Loucy (cell line): Measurements from ENCODE around the gene SLC39A3.

Experiments
- H2AFZ ChIP-seq: fragments of 200-600 bp; sonication (generic); 2 replicates; pipeline ENCODE4 v1.6.0; 2016; ENCODE audit warnings: antibody characterized with exemption, mild to moderate bottlenecking, low read length, moderate library complexity
- H3F3A ChIP-seq: fragments of 200-600 bp; 2 replicates; pipeline ENCODE4 v1.6.0; 2016; ENCODE audit warnings: antibody characterized with exemption, low read depth, mild to moderate bottlenecking
- H3K27me3 ChIP-seq: fragments of 200-600 bp; sonication (generic); 2 replicates; pipeline ENCODE4 v1.6.1; 2014; ENCODE audit warnings: low read length, mild to moderate bottlenecking; ENCODE audit not compliant: insufficient read depth, poor library complexity, severe bottlenecking
- H3K36me3 ChIP-seq: fragments of 200-600 bp; sonication (generic); 2 replicates; pipeline ENCODE4 v1.6.1; 2016; ENCODE audit warnings: low read length; ENCODE audit not compliant: insufficient read depth
- H3K4me1 ChIP-seq: fragments of 200-600 bp; sonication (generic); 2 replicates; pipeline ENCODE4 v1.5.1; 2014; ENCODE audit warnings: low read length, mild to moderate bottlenecking; ENCODE audit not compliant: insufficient read depth, poor library complexity, severe bottlenecking
- H3K4me2 ChIP-seq: fragments of 200-600 bp; sonication (generic); 2 replicates; pipeline ENCODE4 v1.6.0; 2014; ENCODE audit warnings: antibody characterized with exemption, low read length, low read depth, mild to moderate bottlenecking; ENCODE audit not compliant: poor library complexity, severe bottlenecking
- H3K4me3 ChIP-seq: fragments of 200-600 bp; sonication (generic); 2 replicates; pipeline ENCODE4 v1.5.1; 2014; ENCODE audit warnings: low read length, mild to moderate bottlenecking, mixed read lengths; ENCODE audit not compliant: poor library complexity, severe bottlenecking
- H3K79me2 ChIP-seq: fragments of 200-600 bp; sonication (generic); 2 replicates; pipeline ENCODE4 v1.6.1; 2014; ENCODE audit warnings: low read length; ENCODE audit not compliant: insufficient read depth
- H3K9ac ChIP-seq: fragments of 200-600 bp; sonication (generic); 2 replicates; pipeline ENCODE4 v1.6.0; 2014; ENCODE audit warnings: mild to moderate bottlenecking, low read depth, low read length, moderate library complexity; ENCODE audit not compliant: poor library complexity, severe bottlenecking
- H3K9me2 ChIP-seq: fragments of 200-600 bp; sonication (generic); replicated peaks from 2 replicates; pipeline ENCODE4 v1.6.1; 2016; ENCODE audit warnings: low read depth, low read length, mixed read lengths
- H3K9me3 ChIP-seq: fragments of 200-600 bp; sonication (generic); 2 replicates; pipeline ENCODE4 v1.6.1; 2014; ENCODE audit warnings: mild to moderate bottlenecking, antibody characterized with exemption, low read length, low read depth; ENCODE audit not compliant: insufficient read depth
- H4K20me1 ChIP-seq: fragments of 200-600 bp; sonication (generic); 2 replicates; pipeline ENCODE4 v1.6.0; 2014; ENCODE audit warnings: antibody characterized with exemption, low read length, mild to moderate bottlenecking; ENCODE audit not compliant: insufficient read depth, poor library complexity, severe bottlenecking
- EZH2phosphoT487 ChIP-seq: fragments of 200-600 bp; IDR thresholded peaks from 2 replicates; pipeline ENCODE4 v1.6.1; 2018; ENCODE audit warnings: antibody characterized with exemption, mild to moderate bottlenecking, moderate library complexity, borderline replicate concordance
- TF ChIP-seq, protein P1 (sequence below): fragments of 200-600 bp; sonication (generic); conservative IDR thresholded peaks from 2 replicates; pipeline ENCODE4 v1.5.1; 2014; ENCODE audit warnings: mild to moderate bottlenecking, antibody characterized with exemption, low read length

SLC39A3 gene

DNA sequence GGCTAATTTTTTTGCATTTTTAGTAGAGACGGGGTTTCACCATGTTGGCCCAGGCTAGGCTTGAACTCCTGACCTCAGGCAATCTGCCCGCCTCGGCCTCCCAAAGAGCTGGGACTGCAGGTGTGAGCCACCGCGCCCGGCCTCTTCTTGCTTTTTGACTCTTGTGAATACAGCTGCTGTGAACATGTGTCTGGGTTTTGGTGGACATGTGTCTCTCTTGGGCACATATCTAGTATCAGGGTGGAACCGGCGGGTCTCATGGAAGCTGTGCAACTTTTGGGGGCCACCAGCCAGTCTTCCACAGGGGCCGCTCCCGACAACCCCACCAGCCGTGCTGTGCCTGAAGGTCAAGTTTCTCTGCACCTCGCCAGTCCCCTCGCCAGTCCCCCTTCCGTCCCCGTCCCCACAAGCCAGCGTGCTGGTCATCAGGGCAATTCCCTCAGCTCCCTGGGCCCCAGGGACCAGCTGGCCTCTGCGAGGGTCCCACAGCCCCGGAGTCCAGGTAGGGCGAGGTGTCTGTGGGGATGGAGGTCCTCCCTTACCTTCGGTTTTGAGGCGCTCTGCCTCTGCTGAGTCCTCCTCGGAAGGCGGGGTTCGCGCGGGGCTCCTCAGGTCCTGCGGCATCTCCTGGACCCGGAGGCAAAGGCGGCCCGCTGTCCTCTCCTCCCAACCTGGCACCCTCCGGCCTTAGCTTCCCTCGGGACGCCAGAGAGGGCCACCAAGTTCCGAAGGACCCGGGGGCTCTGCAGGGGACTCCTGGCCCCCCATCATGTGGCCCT is 27.0 kb upstream of the SLC39A3 start:
- Histone ChIP-seq H3K36me3 (peaks cover 66% of the 10 kb centered on the region; the same call in 1 of the 2 replicates), H4K20me1 (peaks cover 18% of the 10 kb centered on the region), H3K27me3 (no peaks in the 10 kb centered on the region), H3K9me2 (no peaks in the 10 kb centered on the region), H3K4me3 (no peak overlapping the region), H3K4me1 (no peaks in the 10 kb centered on the region), H3K79me2 (peaks cover 31% of the 10 kb centered on the region), H3K4me2 (no peak overlapping the region), H2AFZ (no peak overlapping the region), H3K9ac (no peak overlapping the region), H3F3A (no peaks in the 10 kb centered on the region), H3K9me3 (no peaks in the 10 kb centered on the region)
- TF ChIP-seq, protein P1, sequence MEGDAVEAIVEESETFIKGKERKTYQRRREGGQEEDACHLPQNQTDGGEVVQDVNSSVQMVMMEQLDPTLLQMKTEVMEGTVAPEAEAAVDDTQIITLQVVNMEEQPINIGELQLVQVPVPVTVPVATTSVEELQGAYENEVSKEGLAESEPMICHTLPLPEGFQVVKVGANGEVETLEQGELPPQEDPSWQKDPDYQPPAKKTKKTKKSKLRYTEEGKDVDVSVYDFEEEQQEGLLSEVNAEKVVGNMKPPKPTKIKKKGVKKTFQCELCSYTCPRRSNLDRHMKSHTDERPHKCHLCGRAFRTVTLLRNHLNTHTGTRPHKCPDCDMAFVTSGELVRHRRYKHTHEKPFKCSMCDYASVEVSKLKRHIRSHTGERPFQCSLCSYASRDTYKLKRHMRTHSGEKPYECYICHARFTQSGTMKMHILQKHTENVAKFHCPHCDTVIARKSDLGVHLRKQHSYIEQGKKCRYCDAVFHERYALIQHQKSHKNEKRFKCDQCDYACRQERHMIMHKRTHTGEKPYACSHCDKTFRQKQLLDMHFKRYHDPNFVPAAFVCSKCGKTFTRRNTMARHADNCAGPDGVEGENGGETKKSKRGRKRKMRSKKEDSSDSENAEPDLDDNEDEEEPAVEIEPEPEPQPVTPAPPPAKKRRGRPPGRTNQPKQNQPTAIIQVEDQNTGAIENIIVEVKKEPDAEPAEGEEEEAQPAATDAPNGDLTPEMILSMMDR, result no peak
- no peak for TF ChIP-seq EZH2phosphoT487

DNA sequence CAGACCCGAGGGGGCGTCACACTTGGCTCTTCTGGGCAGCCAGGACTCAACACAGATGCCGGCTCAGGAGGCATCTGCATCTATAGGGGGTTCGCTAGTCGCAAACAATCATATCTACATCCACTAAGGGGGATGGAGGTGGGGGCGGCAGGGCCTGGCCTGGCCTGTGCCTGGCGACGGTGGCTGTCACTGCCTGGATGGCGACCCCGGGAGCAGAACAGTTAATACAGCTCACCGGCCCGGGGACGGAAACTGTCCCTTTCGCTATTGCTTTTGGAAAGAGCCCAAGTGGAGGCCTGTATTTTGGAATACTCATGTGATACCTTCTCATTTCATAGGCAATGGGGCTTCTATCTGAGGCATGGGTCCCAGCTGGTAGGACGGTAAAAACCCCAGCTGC is 25.6 kb upstream of the SLC39A3 start:
- Histone ChIP-seq H3K9me2 (no peaks in the 10 kb centered on the region), H3K4me3 (no peak overlapping the region), H3K4me2 (no peak overlapping the region), H3K36me3 (peaks cover 76% of the 10 kb centered on the region; the same call in 1 of the 2 replicates), H4K20me1 (peaks cover 16% of the 10 kb centered on the region), H3F3A (no peaks in the 10 kb centered on the region), H2AFZ (no peak overlapping the region), H3K9me3 (no peaks in the 10 kb centered on the region), H3K9ac (no peak overlapping the region), H3K27me3 (no peaks in the 10 kb centered on the region), H3K4me1 (no peaks in the 10 kb centered on the region), H3K79me2 (peaks cover 20% of the 10 kb centered on the region; the same call in 1 of the 2 replicates)
- no peak for TF ChIP-seq EZH2phosphoT487
- TF ChIP-seq, protein P1, result no peak

DNA sequence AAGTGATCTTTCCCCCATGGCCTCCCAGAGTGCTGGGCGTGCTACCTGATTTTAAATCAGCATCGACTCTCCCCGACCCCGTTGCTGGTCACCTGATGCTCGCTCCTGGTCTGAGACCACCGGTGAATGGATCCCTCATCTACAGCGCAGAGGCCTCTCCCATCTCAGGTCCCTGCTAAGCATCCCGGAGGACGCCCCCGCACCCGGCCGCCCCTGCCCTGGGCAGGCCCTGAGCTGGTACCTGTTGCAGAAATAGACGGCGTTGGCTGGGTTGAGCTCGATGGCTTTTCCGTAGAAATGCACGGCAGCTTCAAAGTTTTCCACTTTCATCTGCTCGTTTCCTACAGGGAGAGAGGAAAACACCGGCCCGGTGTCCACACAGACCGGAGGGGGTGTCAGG is 25.1 kb upstream of the SLC39A3 start:
- Histone ChIP-seq H3K4me2 (no peak overlapping the region), H3K27me3 (no peaks in the 10 kb centered on the region), H4K20me1 (peaks cover 11% of the 10 kb centered on the region), H3K79me2 (peaks cover 16% of the 10 kb centered on the region; the same call in 1 of the 2 replicates), H3K9me3 (no peaks in the 10 kb centered on the region), H3K4me1 (no peaks in the 10 kb centered on the region), H3K36me3 (peaks cover 76% of the 10 kb centered on the region; the same call in 1 of the 2 replicates), H3K9me2 (no peaks in the 10 kb centered on the region), H3K9ac (no peak overlapping the region), H3F3A (no peaks in the 10 kb centered on the region), H3K4me3 (no peak overlapping the region), H2AFZ (no peak overlapping the region)
- no peak for TF ChIP-seq EZH2phosphoT487
- TF ChIP-seq, protein P1, result no peak
